HCT116 (cell line): ENCODE data around the gene SRRM2. TPM values are rescaled to one million over a fixed set of nuclear protein-coding genes. Genes with fewer than 3 reads are reported as not detected.

Experiments used
- ATAC-seq: fragments of 200-7000 bp; cut with Tn5 transposase; 2 replicates; pipeline ENCODE4 v1.9.1; 2020; ENCODE audit warnings: mild to moderate bottlenecking, moderate library complexity
- BruUV-seq: library from RNA; stranded (reverse); fragments of 400-500 nt; replicated peaks from 2 replicates; lab custom pipeline; 2021; lab: Mats Ljungman, UMichigan
- CTCF ChIA-PET: fragments of 300-600 bp; sonication (Branson Sonifier 250); formaldehyde crosslinking; loops from one replicate; lab custom pipeline; 2021; ENCODE audit warnings: antibody characterized with exemption; lab: Charles Lee
- POLR2A ChIA-PET: fragments of 300-600, 350-600 bp; sonication (Branson Sonifier 250); formaldehyde crosslinking; loops from one replicate; lab custom pipeline; 2021; ENCODE audit warnings: antibody characterized with exemption; lab: Charles Lee
- RAD21 ChIA-PET, 2 experiments: fragments of 300-600 bp; sonication (Branson Sonifier 250); formaldehyde crosslinking; loops; one replicate each; lab custom pipeline; 2023; ENCODE audit warnings: low total read pairs in 2 of 2; ENCODE audit not compliant: uncharacterized antibody in 2 of 2, unreplicated experiment in 2 of 2, low non-redundant PET in 1 of 2; lab: Charles Lee
- DNase-seq: peaks from one replicate; pipeline ENCODE4 v3.0.0-alpha.2; 2010; ENCODE audit warnings: low read depth, low spot score
- H2AFZ ChIP-seq: fragments of 200-600 bp; shearing (Covaris generic), sonication (generic); 2 replicates; pipeline ENCODE4 v1.6.1; 2017; ENCODE audit warnings: low read depth, mixed run types, mixed read lengths, antibody characterized with exemption, low read length; ENCODE audit not compliant: poor library complexity, severe bottlenecking
- H3K27ac ChIP-seq: 2 replicates; pipeline ENCODE4 v1.5.1; 2012; ENCODE audit warnings: low read depth, low read length
- H3K27me3 ChIP-seq: fragments of 200-600 bp; sonication (generic); 2 replicates; pipeline ENCODE4 v1.6.1; 2016; ENCODE audit warnings: mixed run types, low read length, mixed read lengths; ENCODE audit not compliant: insufficient read depth
- H3K36me3 ChIP-seq, 2 experiments: fragments of 200-500 bp in 1 of 2; fragments of 200-600 bp in 1 of 2; sonication (Bioruptor generic) in 1 of 2; sonication (generic) in 1 of 2; 2 replicates each; pipeline versions ENCODE4 v1.5.1 to v1.6.1; 2014 to 2016; ENCODE audit warnings: low read length in 2 of 2, inconsistent platforms in 1 of 2, mixed read lengths in 1 of 2, mixed run types in 1 of 2; ENCODE audit not compliant: insufficient read depth in 2 of 2, control insufficient read depth in 1 of 2
- H3K4me1 ChIP-seq, 2 experiments: fragments of 200-600 bp in 1 of 2; sonication (generic) in 1 of 2; 2 replicates each; pipeline versions ENCODE4 v1.5.1 to v1.6.1; 2012 to 2017; ENCODE audit warnings: low read length in 2 of 2, inconsistent platforms in 1 of 2, mild to moderate bottlenecking in 1 of 2, mixed read lengths in 1 of 2, mixed run types in 1 of 2, moderate library complexity in 1 of 2; ENCODE audit not compliant: insufficient read depth in 2 of 2, control insufficient read depth in 1 of 2
- H3K4me2 ChIP-seq: fragments of 200-600 bp; sonication (generic); 2 replicates; pipeline ENCODE4 v1.6.1; 2017; ENCODE audit warnings: mixed run types, low read length, mixed read lengths
- H3K4me3 ChIP-seq, 2 experiments: fragments of 200-600 bp in 1 of 2; sonication (generic) in 1 of 2; replicated peaks in 1 of 2; 2 replicates each; pipeline ENCODE4 v1.5.1; 2011 to 2016; ENCODE audit warnings: low read length in 2 of 2, control low read depth in 1 of 2, low read depth in 1 of 2, mild to moderate bottlenecking in 1 of 2, mixed read lengths in 1 of 2, mixed run types in 1 of 2
- H3K79me2 ChIP-seq: fragments of 200-600 bp; sonication (generic); 2 replicates; pipeline ENCODE4 v1.6.1; 2017; ENCODE audit warnings: mild to moderate bottlenecking, mixed run types, low read length, moderate library complexity, mixed read lengths; ENCODE audit not compliant: insufficient read depth
- H3K9ac ChIP-seq: fragments of 200-600 bp; sonication (generic); 2 replicates; pipeline ENCODE4 v1.6.1; 2016; ENCODE audit warnings: low read length, mixed read lengths
- H3K9me2 ChIP-seq: fragments of 200-600 bp; sonication (generic), shearing (Covaris generic); 2 replicates; pipeline ENCODE4 v1.6.1; 2017; ENCODE audit warnings: mixed run types, mild to moderate bottlenecking, moderate library complexity; ENCODE audit not compliant: insufficient read depth
- H3K9me3 ChIP-seq, 2 experiments: fragments of 200-500 bp in 1 of 2; fragments of 200-600 bp in 1 of 2; sonication (Bioruptor generic) in 1 of 2; sonication (generic) in 1 of 2; 2 replicates each; pipeline ENCODE4 v1.6.1; 2014 to 2017; ENCODE audit warnings: low read length in 2 of 2, mixed read lengths in 2 of 2, inconsistent platforms in 1 of 2, low read depth in 1 of 2, mild to moderate bottlenecking in 1 of 2, mixed run types in 1 of 2, moderate library complexity in 1 of 2; ENCODE audit not compliant: control insufficient read depth in 1 of 2, insufficient read depth in 1 of 2
- H4K20me1 ChIP-seq: fragments of 200-600 bp; sonication (generic), shearing (Covaris generic); 2 replicates; pipeline ENCODE4 v1.6.1; 2017; ENCODE audit warnings: mixed run types, mild to moderate bottlenecking, moderate library complexity; ENCODE audit not compliant: insufficient read depth
- CBX3 ChIP-seq: IDR thresholded peaks from 2 replicates; pipeline ENCODE4 v1.6.1; 2012; ENCODE audit warnings: low read depth
- CEBPB ChIP-seq: IDR thresholded peaks from 2 replicates; pipeline ENCODE4 v1.6.1; 2012; ENCODE audit warnings: low read depth
- CTCF ChIP-seq, 3 experiments: fragments of 200-600 bp in 1 of 3; sonication (generic) in 1 of 3; IDR thresholded peaks in 2 of 3; conservative IDR thresholded peaks in 1 of 3; 2 replicates each; pipeline ENCODE4 v1.5.1; 2012 to 2017; ENCODE audit warnings: low read depth in 2 of 3, low read length in 2 of 3, antibody characterized with exemption in 1 of 3, borderline replicate concordance in 1 of 3, control low read depth in 1 of 3, mild to moderate bottlenecking in 1 of 3, mixed read lengths in 1 of 3, mixed run types in 1 of 3, moderate library complexity in 1 of 3; ENCODE audit not compliant: insufficient read depth in 1 of 3
- ELF1 ChIP-seq: IDR thresholded peaks from 2 replicates; pipeline ENCODE4 v1.6.1; 2012; ENCODE audit warnings: low read depth, borderline replicate concordance
- EZH2 ChIP-seq: fragments of 200-600 bp; sonication (generic); IDR thresholded peaks from 2 replicates; pipeline ENCODE4 v1.6.1; 2017; ENCODE audit warnings: antibody characterized with exemption, mixed run types
- FOSL1 ChIP-seq: IDR thresholded peaks from 2 replicates; pipeline ENCODE4 v1.6.1; 2012; ENCODE audit warnings: low read depth
- JUND ChIP-seq: IDR thresholded peaks from 2 replicates; pipeline ENCODE4 v1.6.1; 2012
- SIN3A ChIP-seq: IDR thresholded peaks from 2 replicates; pipeline ENCODE4 v1.6.1; 2012; ENCODE audit warnings: low read depth
- SP1 ChIP-seq: IDR thresholded peaks from 2 replicates; pipeline ENCODE4 v1.6.1; 2012; ENCODE audit warnings: low read depth
- SRF ChIP-seq: IDR thresholded peaks from 2 replicates; pipeline ENCODE4 v1.6.1; 2012; ENCODE audit warnings: low read depth
- TCF7L2 ChIP-seq: IDR thresholded peaks from 2 replicates; pipeline ENCODE4 v1.7.0; 2011; ENCODE audit warnings: borderline replicate concordance, inconsistent platforms; ENCODE audit not compliant: insufficient read depth, insufficient read length; ENCODE audit errors: extremely low read depth
- ZFX ChIP-seq: fragments of 450-650 bp; IDR thresholded peaks from 2 replicates; pipeline ENCODE4 v1.6.1; 2017
- ZNF274 ChIP-seq: fragments of 200-500 bp; sonication (Bioruptor generic); IDR thresholded peaks from 2 replicates; pipeline ENCODE4 v1.6.1; 2014; ENCODE audit warnings: mild to moderate bottlenecking, low read depth, low read length, inconsistent platforms
- intact Hi-C: fragments of 100-400 bp; cut with micrococcal nuclease; formaldehyde crosslinking; loops from 2 replicates; pipeline ENCODE4 v1.10.0; 2022
- total RNA-seq: library from RNA; stranded (reverse); gene quantifications from one replicate; pipeline ENCODE4 v1.2.1, GENCODE V29; 2021; ENCODE audit not compliant: unreplicated experiment
- TF ChIP-seq, protein P1 (sequence below): IDR thresholded peaks from 2 replicates; pipeline ENCODE4 v1.6.1; 2012; ENCODE audit warnings: low read depth

The SRRM2 gene
- total RNA-seq, 1 experiment from 2014 or later, result 541 TPM

GRCh38 chr16:2808181-2808580, 55.7 kb downstream of the SRRM2 start:
- Histone ChIP-seq H3K36me3 (no peaks in the 10 kb centered on the region), H3K79me2 (no peaks in the 10 kb centered on the region), H3K27ac (no peak overlapping the region), H3K4me1 (peaks cover 3 to 7% of the 10 kb centered on the region in 2 experiments; a peak in 1 of 4 replicates), H3K4me3 (no peak overlapping the region), H4K20me1 (no peaks in the 10 kb centered on the region), H3K27me3 (no peaks in the 10 kb centered on the region), H2AFZ (no peak overlapping the region), H3K9me2 (no peaks in the 10 kb centered on the region), H3K9ac (no peak overlapping the region), H3K9me3 (peaks cover 0 to 12% of the 10 kb centered on the region in 2 experiments; a peak in 2 of 4 replicates), H3K4me2 (no peak overlapping the region)
- TF ChIP-seq ZFX (no peak), JUND (no peak), SP1 (no peak), CBX3 (no peak), SIN3A (no peak), FOSL1 (no peak), ELF1 (no peak), CEBPB (no peak), SRF (no peak), CTCF (IDR thresholded peaks at IDR 0.05 in 2 of 3, conservative IDR thresholded peaks at IDR 0.05 in 1 of 3; ENCODE audit: borderline replicate concordance in 1 of 3, insufficient read depth in 1 of 3, low read depth in 2 of 3, low read length in 2 of 3) (no peak), TCF7L2 (no peak), ZNF274 (no peak), EZH2 (no peak)
- TF ChIP-seq, protein P1, sequence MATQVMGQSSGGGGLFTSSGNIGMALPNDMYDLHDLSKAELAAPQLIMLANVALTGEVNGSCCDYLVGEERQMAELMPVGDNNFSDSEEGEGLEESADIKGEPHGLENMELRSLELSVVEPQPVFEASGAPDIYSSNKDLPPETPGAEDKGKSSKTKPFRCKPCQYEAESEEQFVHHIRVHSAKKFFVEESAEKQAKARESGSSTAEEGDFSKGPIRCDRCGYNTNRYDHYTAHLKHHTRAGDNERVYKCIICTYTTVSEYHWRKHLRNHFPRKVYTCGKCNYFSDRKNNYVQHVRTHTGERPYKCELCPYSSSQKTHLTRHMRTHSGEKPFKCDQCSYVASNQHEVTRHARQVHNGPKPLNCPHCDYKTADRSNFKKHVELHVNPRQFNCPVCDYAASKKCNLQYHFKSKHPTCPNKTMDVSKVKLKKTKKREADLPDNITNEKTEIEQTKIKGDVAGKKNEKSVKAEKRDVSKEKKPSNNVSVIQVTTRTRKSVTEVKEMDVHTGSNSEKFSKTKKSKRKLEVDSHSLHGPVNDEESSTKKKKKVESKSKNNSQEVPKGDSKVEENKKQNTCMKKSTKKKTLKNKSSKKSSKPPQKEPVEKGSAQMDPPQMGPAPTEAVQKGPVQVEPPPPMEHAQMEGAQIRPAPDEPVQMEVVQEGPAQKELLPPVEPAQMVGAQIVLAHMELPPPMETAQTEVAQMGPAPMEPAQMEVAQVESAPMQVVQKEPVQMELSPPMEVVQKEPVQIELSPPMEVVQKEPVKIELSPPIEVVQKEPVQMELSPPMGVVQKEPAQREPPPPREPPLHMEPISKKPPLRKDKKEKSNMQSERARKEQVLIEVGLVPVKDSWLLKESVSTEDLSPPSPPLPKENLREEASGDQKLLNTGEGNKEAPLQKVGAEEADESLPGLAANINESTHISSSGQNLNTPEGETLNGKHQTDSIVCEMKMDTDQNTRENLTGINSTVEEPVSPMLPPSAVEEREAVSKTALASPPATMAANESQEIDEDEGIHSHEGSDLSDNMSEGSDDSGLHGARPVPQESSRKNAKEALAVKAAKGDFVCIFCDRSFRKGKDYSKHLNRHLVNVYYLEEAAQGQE, result no peak
- ATAC-seq (no peak), DNase-seq (no peak)
- no TSS peak for BruUV-seq
- POLR2A ChIA-PET, result no interaction called here
- CTCF ChIA-PET, result no interaction called here
- RAD21 ChIA-PET, result no interaction called here
- intact Hi-C loops, result no loop called here
